Measurements from ENCODE around the gene KCNJ6. TPM values are rescaled to one million over a fixed set of nuclear protein-coding genes. Genes with fewer than 3 reads are reported as not detected.

The KCNJ6 gene
- total and polyA plus RNA-seq, 7 donors: under 0.01 to 0.01 TPM; not detected in 5

GRCh38 chr21:37673801-37674575 lies 242.3 kb downstream of the KCNJ6 start:
- no peak for ATAC-seq
- TF ChIP-seq, protein P1, sequence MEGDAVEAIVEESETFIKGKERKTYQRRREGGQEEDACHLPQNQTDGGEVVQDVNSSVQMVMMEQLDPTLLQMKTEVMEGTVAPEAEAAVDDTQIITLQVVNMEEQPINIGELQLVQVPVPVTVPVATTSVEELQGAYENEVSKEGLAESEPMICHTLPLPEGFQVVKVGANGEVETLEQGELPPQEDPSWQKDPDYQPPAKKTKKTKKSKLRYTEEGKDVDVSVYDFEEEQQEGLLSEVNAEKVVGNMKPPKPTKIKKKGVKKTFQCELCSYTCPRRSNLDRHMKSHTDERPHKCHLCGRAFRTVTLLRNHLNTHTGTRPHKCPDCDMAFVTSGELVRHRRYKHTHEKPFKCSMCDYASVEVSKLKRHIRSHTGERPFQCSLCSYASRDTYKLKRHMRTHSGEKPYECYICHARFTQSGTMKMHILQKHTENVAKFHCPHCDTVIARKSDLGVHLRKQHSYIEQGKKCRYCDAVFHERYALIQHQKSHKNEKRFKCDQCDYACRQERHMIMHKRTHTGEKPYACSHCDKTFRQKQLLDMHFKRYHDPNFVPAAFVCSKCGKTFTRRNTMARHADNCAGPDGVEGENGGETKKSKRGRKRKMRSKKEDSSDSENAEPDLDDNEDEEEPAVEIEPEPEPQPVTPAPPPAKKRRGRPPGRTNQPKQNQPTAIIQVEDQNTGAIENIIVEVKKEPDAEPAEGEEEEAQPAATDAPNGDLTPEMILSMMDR (IDR thresholded peaks at IDR 0.05): no peak
- Histone ChIP-seq H3K9me3 (no peaks in the 10 kb centered on the region), H3K36me3 (ENCODE audit: insufficient read depth in 1 of 2, low read depth in 1 of 2) (no peaks in the 10 kb centered on the region), H3K4me3 (no peak overlapping the region), H3K4me1 (no peaks in the 10 kb centered on the region), H3K27me3 (ENCODE audit: insufficient read depth in 3 of 3, low read length in 2 of 3) (peaks cover 0 to 6% (median 3%) of the 10 kb centered on the region in 3 donors), H3K27ac (no peak overlapping the region)
- intact Hi-C loops (cut with DNase I): loop anchor here (10.0 kb wide), 2 partner anchors 451 to 681 kb away; no protein-coding TSS in a partner anchor
- DNase-seq: no peak
- 87 to 93% (median 89%) methylated on average over 9 of the region's 9 CpGs for WGBS, 3 donors

DNA sequence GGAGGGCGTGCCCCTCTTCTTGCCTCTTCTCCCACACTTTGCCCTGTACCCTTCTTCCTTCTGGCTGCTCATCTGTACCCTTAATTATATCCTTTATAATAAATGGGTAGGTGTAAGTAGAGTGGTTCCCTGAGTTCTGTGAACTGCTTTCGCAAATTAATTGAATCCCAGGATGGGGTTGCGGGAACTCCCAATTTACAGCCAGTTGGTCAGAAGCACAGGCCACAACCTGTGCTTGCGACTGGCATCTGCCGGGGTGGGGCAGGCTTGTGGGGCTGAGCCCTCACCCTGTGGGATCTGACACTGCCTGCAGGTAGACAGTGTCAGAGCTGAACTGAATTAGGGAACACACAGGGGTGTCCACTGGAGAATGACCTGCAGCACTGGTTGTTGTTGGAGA lies 244.9 kb downstream of the KCNJ6 start:
- WGBS, 3 donors: 91 to 92% (median 91%) methylated on average over 5 of the region's 5 CpGs
- H3K36me3 ChIP-seq (ENCODE audit: insufficient read depth in 1 of 2, low read depth in 1 of 2): no peaks in the 10 kb centered on the region
- intact Hi-C loops (cut with DNase I): loop anchor here (10.0 kb wide), 2 partner anchors 453 to 683 kb away; no protein-coding TSS in a partner anchor
- no peaks in the 10 kb centered on the region for H3K9me3 ChIP-seq
- H3K27me3 ChIP-seq (ENCODE audit: insufficient read depth in 3 of 3, low read length in 2 of 3): peaks cover 0 to 6% (median 3%) of the 10 kb centered on the region in 3 donors
- ATAC-seq (no peak), DNase-seq (no peak)
- no peak overlapping the region for H3K4me3 ChIP-seq
- TF ChIP-seq, protein P1 (IDR thresholded peaks at IDR 0.05): no peak
- no peaks in the 10 kb centered on the region for H3K4me1 ChIP-seq
- no peak overlapping the region for H3K27ac ChIP-seq

- Histone ChIP-seq H3K4me1 (no peaks in the 10 kb centered on the region), H3K9me3 (no peaks in the 10 kb centered on the region), H3K27ac (no peak overlapping the region), H3K27me3 (ENCODE audit: insufficient read depth in 3 of 3, low read length in 2 of 3) (peaks cover 0 to 6% (median 3%) of the 10 kb centered on the region in 3 donors), H3K36me3 (ENCODE audit: insufficient read depth in 1 of 2, low read depth in 1 of 2) (no peaks in the 10 kb centered on the region), H3K4me3 (no peak overlapping the region)
- DNase-seq (no peak), ATAC-seq (no peak)
- TF ChIP-seq, protein P1 (IDR thresholded peaks at IDR 0.05): no peak
- intact Hi-C loops (cut with DNase I): loop anchor here (10.0 kb wide), 2 partner anchors 454 to 684 kb away; no protein-coding TSS in a partner anchor
- WGBS, 3 donors: 61 to 73% (median 66%) methylated on average over 2 of the region's 2 CpGs
These were observed 245.4 kb downstream of the KCNJ6 start for GRCh38 chr21:37670883-37671282.

- Histone ChIP-seq H3K36me3 (ENCODE audit: insufficient read depth in 1 of 2, low read depth in 1 of 2) (no peaks in the 10 kb centered on the region), H3K27ac (no peak overlapping the region), H3K9me3 (no peaks in the 10 kb centered on the region), H3K4me1 (no peaks in the 10 kb centered on the region), H3K27me3 (ENCODE audit: insufficient read depth in 3 of 3, low read length in 2 of 3) (no peaks in the 10 kb centered on the region), H3K4me3 (no peak overlapping the region)
- intact Hi-C loops (cut with DNase I): no loop called here
- no peak for ATAC-seq
- TF ChIP-seq, protein P1 (IDR thresholded peaks at IDR 0.05): no peak
- no peak for DNase-seq
- WGBS, 3 donors: 84 to 89% (median 86%) methylated on average over 3 of the region's 3 CpGs
These were observed 247.0 kb downstream of the KCNJ6 start for GRCh38 chr21:37669249-37669648.
